Stimulated activated CD8-positive, alpha-beta memory T cell treated with anti-CD3 and anti-CD28 coated beads, Interleukin-7, amount 100 ng/mL, for 24 hours (primary cell): ENCODE results near the gene NAT9.

Experiments used
- DNase-seq: peaks from one replicate; pipeline ENCODE4 v3.0.0-alpha.2; 2020; ENCODE audit warnings: low read depth

The NAT9 gene

GRCh38 chr17:74761419-74761818, 14.7 kb downstream of the NAT9 start:
- DNase-seq: no peak

DNA sequence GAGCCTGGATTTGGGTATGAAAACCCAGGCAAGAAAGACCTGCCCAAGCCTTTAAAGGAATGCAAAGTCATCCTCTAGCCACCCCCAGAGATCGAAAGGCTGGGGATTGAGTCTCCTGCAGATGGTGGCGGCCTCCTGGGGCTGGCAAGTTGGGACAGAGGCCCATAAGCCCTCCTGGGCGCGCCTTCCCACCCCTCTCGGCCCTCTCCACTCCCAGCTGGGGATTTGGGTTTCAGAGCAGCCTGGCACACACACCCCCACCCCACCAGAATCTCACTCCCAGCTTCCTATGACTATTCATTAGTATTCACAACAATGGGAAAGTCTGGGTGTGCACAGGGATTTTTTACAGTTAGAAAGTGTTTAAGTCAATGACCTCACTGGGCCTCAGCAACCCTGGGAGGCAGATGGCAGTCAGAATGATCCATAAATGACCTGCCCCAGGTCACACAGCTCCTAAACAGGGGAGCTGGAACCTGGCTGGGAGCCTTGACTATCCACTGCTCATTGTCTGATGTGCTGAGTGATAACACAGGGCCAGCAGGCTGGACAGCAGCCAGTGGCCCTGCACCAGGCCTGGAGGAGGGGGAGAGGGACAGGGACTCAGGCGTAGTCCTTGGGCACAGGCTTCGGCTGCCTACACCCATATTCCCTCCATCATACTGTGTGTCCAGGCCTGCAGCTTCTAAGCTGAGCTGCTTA, 15.6 kb downstream of the NAT9 start:
- DNase-seq: no peak

DNA sequence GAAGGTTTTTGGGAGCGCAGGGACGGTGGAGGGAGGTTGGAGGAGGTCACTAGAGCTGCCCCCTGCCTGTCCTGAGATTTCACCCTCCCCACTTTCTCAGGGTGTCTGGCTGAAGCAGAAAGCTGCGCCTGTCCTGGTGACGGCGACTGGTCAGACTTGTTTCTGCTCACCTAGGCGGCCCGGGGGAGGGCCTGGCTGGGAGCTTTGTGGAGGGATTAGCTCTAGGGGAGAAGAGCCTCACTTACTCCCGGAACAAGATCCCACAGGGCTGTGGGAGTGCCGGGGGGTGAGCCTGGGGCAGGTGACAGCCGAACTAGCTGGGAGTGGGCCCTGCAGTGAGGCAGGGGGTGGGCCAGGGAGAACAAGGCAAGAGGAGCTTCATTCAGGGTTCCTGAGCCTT, 16.2 kb downstream of the NAT9 start:
- DNase-seq: no peak

GRCh38 chr17:74759243-74759801, 16.8 kb downstream of the NAT9 start:
- no peak for DNase-seq

GRCh38 chr17:74758848-74759168, 17.3 kb downstream of the NAT9 start:
- no peak for DNase-seq

- DNase-seq: no peak
Observed at GRCh38 chr17:74757931-74758847, 18.0 kb downstream of the NAT9 start.

- DNase-seq: no peak
Observed at GRCh38 chr17:74757502-74757901, 18.6 kb downstream of the NAT9 start.

DNA sequence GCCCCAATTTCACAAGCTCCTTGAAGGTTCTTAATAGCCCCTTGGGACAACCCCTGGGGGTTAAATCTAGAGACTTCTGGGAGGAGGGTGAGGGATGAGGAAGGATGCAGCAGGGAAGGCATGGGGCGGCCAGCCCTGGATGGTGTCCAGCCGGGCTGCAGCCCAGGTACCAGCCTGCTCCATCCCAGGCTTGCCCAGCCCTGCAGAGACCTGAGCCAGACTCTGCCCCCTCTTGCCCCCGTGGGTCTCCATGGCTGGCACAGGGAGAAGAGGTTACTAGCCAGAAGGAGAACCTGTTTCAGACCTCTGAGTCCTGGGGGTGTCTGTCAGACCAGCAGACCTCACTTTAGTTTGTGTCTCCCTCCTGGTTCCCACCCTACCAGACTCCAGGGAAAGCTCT, 19.3 kb downstream of the NAT9 start:
- DNase-seq: no peak

DNA sequence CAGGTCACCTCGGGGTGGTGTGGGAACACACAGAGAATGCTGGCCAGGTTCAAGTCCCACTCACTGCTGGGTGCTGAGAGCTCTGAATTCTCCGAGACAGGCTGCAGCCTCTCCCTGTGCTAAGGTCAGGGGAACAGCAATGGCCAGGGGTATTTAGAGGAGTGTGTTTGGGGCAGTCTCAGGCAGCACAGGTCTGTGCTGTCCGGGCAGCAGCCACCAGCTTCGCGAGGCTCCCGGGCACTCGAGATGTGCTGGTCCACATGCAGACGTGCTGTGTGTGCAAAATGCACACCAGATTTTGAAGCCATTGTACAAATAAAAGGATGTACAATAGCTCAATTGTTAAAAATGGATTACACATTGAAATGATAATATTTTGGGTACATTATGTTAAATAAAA, 20.6 kb downstream of the NAT9 start:
- DNase-seq: no peak

DNA sequence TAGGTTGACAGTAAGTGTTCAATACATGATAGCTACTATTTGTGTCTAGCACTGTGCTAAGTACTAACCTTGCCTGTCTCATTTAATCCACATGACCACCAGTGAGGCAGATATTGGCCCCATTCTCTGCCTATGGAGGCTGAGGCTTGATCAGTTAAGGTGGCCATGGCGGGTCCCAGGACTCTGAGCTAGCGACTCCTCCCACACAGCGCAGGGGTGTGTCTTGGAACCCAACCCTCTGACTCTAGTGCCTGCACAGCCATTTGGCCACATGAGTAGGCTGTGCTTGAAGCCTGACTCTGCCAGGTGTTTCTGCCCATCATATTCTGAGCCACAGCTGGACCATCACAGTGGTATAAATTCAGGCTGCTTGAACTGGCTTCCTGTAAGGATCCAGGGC, 21.3 kb downstream of the NAT9 start:
- no peak for DNase-seq

GRCh38 chr17:74752822-74753401, 23.2 kb downstream of the NAT9 start:
- DNase-seq: no peak

- no peak for DNase-seq
Observed at GRCh38 chr17:74752415-74752814, 23.7 kb downstream of the NAT9 start.

DNA sequence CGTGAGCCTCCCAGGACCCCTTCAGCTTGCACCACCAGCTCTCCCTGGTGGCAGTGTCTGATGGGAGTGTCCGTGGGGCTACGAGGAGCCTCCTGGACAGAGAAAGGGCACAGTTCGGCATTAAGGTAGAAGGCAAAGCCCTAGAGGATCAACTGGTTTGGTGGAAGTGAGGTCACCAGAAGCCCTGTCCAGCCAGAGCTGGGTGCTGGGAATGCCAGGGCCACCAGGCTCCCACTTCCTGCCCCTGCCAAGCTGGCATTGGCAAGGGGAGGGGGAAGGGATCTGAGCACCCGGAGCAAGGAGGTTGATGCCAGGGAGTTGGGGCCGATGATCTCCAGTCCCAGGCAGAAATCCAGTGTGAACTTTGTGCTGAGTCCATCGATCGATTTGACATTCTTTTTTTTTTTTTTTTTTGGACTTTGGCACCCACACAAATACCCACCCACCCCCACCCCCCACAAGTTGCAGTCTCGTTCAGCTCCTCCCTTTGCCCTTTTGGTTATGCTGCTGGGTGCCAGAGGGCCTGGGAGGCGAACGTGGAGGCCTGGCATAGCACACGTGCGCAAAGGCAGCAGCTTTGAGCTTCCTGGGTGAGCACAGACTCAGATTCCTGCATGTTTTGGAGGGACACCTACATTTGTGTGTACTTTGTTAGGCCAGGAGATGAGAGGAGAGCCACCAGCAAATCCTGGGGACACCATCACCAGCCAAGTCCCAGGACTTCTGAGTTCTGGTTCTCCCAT, 25.6 kb downstream of the NAT9 start:
- DNase-seq: no peak

GRCh38 chr17:74750039-74750326, 26.2 kb downstream of the NAT9 start:
- no peak for DNase-seq

- no peak for DNase-seq
Observed at GRCh38 chr17:74749279-74750038, 26.7 kb downstream of the NAT9 start.

DNA sequence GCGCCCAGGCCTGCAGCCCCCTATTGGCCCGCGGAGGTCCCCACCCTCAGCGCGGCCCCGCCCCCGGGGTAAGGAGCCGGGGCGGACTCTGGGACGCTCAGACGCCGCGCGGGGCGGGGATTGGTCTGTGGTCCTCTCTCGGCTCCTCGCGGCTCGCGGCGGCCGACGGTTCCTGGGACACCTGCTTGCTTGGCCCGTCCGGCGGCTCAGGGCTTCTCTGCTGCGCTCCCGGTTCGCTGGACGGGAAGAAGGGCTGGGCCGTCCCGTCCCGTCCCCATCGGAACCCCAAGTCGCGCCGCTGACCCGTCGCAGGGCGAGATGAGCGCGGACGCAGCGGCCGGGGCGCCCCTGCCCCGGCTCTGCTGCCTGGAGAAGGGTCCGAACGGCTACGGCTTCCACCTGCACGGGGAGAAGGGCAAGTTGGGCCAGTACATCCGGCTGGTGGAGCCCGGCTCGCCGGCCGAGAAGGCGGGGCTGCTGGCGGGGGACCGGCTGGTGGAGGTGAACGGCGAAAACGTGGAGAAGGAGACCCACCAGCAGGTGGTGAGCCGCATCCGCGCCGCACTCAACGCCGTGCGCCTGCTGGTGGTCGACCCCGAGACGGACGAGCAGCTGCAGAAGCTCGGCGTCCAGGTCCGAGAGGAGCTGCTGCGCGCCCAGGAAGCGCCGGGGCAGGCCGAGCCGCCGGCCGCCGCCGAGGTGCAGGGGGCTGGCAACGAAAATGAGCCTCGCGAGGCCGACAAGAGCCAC, 27.4 kb downstream of the NAT9 start, which contains the start of gene NHERF1:
TSS of gene NHERF1 (plus strand) at position 100 of the 750 bp plus-strand sequence. CDS start at position 319, 219 bp downstream.
- peak; percentile 83 for DNase-seq

DNA sequence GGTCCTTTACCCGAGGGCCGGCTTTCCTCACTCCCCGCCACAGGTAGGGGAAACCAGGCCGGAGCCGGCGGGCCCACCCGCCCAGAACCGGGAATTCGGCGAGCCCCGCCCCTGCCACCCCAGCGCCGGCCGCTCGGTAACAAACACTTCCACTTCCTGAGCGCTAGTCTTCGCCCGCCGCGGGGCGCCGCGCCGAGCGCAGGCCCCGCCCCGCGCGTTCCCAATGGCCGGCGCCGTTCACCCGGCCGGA, 27.9 kb downstream of the NAT9 start:
- DNase-seq: no peak

- DNase-seq: no peak
Observed at GRCh38 chr17:74746922-74747321, 29.2 kb downstream of the NAT9 start.

- DNase-seq: no peak
Observed at GRCh38 chr17:74746376-74746775, 29.8 kb downstream of the NAT9 start.

DNA sequence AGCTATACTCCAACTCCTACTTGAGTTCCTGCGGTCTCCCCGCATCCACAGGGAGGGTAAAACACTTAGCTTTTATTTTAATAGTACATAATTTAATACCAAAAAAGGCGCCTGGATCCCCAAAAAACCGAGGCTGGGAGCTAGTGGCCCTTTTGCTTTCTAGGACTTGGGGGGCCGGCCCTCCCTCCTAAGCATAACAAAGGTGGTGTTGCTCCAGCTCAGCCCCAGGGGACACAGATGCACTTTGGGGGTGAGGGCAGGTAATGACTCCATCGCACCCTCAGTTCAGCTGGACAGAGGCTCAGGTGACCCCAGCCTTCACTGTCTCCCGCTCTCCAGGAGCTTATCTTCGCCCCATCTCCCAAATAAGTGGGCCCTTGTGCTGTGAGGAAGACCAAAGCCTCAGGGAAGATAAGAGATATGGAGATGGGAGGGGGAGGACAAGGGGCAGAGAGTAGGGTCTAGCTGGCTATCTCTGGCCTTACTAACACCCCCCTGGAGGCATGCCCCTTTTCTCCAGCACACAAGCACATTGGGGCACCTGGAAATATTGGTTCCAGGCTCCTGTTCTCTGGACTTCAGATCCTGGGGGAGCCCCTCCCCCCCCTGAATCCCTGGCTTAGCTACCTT, 30.5 kb downstream of the NAT9 start:
- no peak for DNase-seq
